ENCODE measurements around the gene NAAA. TPM values are rescaled to one million over a fixed set of nuclear protein-coding genes. Genes with fewer than 3 reads are reported as not detected.

Gene NAAA
- total RNA-seq, 4 donors from 2014 or later, result 63.5 to 153 (median 100) TPM

DNA sequence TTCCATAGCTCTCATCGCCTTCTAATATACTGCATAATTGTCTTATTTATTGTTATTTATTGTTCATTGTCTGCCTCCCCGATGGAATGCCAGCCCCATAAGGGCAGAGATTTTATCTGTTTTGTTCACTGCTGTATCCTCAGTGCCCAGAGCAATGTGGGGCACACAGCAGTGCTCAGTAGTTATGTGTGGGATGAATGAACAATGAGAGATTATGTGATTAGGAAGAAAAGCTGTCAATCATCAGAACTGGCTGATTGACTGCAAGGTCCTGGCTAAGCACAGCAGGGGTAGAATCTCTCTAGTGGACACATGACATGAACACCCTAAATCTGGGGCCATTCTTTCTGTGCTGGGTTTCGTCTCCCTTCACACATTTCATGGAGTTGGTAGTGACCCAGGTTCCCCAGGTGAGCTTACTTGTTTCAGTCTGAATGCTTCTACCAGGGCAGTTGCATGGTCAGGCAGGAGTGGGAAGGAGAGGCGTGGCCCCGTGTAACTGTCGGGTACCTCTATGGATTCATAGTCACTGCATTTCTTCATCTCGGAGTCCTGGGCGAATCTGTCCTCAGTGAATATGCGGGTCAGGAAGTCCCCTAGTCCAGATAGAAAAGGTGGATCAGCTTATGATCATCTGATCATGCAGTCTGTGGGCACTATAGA lies 51.1 kb downstream of the NAAA start:
- intact Hi-C loops (cut with DNase I; ENCODE audit: low total_unique reads), result no loop called here
- DNase-seq (ENCODE audit: low spot score in 2 of 2), result peak in 1 of 2 donors; percentile 72
- TF ChIP-seq POLR2A (IDR thresholded peaks at IDR 0.05), result no peak
- TF ChIP-seq, protein P1, sequence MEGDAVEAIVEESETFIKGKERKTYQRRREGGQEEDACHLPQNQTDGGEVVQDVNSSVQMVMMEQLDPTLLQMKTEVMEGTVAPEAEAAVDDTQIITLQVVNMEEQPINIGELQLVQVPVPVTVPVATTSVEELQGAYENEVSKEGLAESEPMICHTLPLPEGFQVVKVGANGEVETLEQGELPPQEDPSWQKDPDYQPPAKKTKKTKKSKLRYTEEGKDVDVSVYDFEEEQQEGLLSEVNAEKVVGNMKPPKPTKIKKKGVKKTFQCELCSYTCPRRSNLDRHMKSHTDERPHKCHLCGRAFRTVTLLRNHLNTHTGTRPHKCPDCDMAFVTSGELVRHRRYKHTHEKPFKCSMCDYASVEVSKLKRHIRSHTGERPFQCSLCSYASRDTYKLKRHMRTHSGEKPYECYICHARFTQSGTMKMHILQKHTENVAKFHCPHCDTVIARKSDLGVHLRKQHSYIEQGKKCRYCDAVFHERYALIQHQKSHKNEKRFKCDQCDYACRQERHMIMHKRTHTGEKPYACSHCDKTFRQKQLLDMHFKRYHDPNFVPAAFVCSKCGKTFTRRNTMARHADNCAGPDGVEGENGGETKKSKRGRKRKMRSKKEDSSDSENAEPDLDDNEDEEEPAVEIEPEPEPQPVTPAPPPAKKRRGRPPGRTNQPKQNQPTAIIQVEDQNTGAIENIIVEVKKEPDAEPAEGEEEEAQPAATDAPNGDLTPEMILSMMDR (IDR thresholded peaks at IDR 0.05), result no peak

DNA sequence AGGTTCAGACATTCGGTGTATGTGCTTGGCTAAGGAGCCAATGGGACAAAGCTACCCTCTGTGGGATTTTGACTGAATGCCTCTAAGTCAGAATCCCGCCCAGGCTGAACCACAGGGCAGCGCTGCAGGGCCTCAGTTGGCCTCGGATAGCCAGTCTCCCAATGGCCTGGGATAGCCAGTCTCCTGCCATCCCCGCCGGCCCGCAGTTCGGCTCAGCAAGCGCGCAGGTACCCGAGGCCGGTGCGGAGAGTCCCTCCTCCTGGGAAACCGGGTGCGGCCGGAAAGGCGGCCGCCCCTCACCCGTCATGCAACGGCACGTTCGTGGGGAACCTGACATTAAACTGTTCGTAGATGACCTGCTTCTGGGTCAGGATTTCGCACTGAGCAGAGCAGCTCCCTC lies 54.7 kb downstream of the NAAA start:
- DNase-seq (ENCODE audit: low spot score in 2 of 2), result peak in 1 of 2 donors; percentile 34
- no peak overlapping the region for H3K4me3 ChIP-seq (ENCODE audit: low read depth, poor library complexity, severe bottlenecking)
- TF ChIP-seq, protein P1 (IDR thresholded peaks at IDR 0.05), result no peak
- TF ChIP-seq POLR2A (IDR thresholded peaks at IDR 0.05), result no peak
- intact Hi-C loops (cut with DNase I; ENCODE audit: low total_unique reads), result no loop called here
- 79 to 95% methylated on average over 12 to 19 of the region's 24 CpGs for whole genome bisulfite sequencing, 2 donors

More for the DNA sequence above, 51.1 kb downstream of the NAAA start:
- no peak overlapping the region for H3K4me3 ChIP-seq (ENCODE audit: low read depth, poor library complexity, severe bottlenecking)
- 79 to 81% methylated on average over 9 of the region's 9 CpGs for WGBS, 2 donors

DNA sequence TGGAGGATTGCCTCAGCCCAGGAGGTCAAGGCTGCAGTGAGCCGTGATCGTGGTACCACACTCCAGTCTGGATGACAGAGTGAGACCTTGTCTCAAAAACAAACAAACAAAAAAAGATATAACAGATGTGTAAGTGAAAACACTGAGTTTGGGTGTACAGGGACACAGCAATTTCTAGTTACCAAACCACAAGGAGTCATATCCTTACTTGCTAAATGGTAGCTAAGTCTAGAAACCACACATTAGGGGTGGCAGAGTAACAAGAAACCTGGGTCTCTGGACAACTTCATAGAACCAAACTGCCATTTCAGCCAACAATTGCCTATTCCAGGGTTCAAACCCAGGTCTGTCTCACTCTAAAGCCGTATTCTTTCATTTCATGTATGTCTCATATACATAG lies 59.3 kb downstream of the NAAA start:
- WGBS, 2 donors, result 85 to 88% methylated on average over 3 of the region's 3 CpGs
- no peak for DNase-seq (ENCODE audit: low spot score in 2 of 2)
- TF ChIP-seq POLR2A (IDR thresholded peaks at IDR 0.05), result no peak
- TF ChIP-seq, protein P1 (IDR thresholded peaks at IDR 0.05), result no peak
- no peak overlapping the region for H3K4me3 ChIP-seq (ENCODE audit: low read depth, poor library complexity, severe bottlenecking)
- intact Hi-C loops (cut with DNase I; ENCODE audit: low total_unique reads), result no loop called here

DNA sequence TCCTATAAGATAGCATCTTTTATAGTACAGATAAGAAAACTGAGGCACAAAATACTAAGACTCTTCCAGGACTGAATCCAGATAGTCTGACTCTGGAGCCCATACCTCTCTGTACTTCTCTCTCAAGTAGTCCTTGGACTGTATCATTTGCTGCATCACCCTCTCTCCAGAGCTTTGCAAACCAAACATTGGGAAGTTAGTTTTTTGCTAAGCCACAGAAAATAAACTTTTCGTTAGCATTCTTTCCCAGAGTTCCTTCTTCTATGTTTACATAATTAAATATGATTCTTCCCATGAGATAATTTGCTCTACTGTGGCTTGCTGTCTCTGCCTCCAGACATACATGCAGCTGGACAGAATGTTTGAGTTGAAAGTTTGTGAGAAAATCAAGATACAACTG lies 60.5 kb downstream of the NAAA start:
- no peak for TF ChIP-seq POLR2A (IDR thresholded peaks at IDR 0.05)
- TF ChIP-seq, protein P1 (IDR thresholded peaks at IDR 0.05), result no peak
- WGBS, 2 donors, result 53 to 54% methylated on average over 1 of the region's 1 CpG
- DNase-seq (ENCODE audit: low spot score in 2 of 2), result no peak
- intact Hi-C loops (cut with DNase I; ENCODE audit: low total_unique reads), result no loop called here
- H3K4me3 ChIP-seq (ENCODE audit: low read depth, poor library complexity, severe bottlenecking), result no peak overlapping the region

DNA sequence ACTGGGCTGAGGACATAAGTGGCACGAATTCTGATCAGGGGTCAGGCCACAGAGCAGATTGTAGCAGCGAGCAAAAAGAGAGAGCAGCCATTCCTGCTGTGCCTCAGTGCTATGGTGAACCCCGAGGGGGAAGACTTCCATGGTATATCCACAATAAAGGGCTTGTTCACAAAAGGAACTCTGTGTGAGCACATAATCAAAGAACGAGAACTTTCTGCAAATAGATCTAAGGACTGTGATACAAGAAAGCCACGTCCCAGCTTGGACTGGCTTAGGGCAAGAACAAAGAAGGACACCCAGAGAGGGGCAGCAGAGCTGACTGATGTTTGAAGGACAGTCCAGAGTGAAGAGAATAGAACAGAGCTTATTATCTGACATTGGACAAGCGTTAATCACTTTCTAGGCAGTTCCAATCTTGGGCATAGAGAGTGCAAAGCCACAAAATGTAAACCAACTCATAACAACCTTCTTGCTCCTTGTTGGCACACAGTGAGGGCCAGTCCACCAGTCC lies 62.5 kb downstream of the NAAA start:
- 52 to 55% methylated on average over 6 of the region's 6 CpGs for WGBS, 2 donors
- no peak overlapping the region for H3K4me3 ChIP-seq (ENCODE audit: low read depth, poor library complexity, severe bottlenecking)
- TF ChIP-seq, protein P1 (IDR thresholded peaks at IDR 0.05), result no peak
- TF ChIP-seq POLR2A (IDR thresholded peaks at IDR 0.05), result no peak
- intact Hi-C loops (cut with DNase I; ENCODE audit: low total_unique reads), result no loop called here
- no peak for DNase-seq (ENCODE audit: low spot score in 2 of 2)

DNA sequence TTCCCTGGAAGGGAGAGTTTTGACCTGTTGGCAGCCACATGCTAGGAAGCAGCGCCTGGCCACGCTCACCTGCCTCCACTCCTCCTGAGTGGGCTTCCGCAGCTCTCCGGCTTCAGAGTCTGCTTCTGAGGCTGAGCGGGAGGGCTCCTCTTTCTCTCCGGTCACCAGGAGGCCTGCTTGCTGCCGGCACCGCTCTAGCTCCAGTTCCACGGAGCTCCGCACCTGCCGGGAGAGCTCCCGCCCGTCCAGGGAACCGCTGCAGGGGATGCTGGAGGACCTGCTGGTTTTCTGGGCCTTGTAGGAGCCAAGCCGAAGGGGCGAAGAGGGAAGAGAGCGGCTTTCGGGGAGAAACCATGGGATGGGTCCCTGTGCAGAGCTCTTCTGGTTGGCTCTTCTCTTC lies 64.6 kb downstream of the NAAA start:
- TF ChIP-seq POLR2A (IDR thresholded peaks at IDR 0.05), result no peak
- TF ChIP-seq, protein P1 (IDR thresholded peaks at IDR 0.05), result no peak
- H3K4me3 ChIP-seq (ENCODE audit: low read depth, poor library complexity, severe bottlenecking), result no peak overlapping the region
- 91 to 93% methylated on average over 18 of the region's 18 CpGs for WGBS, 2 donors
- intact Hi-C loops (cut with DNase I; ENCODE audit: low total_unique reads), result no loop called here
- no peak for DNase-seq (ENCODE audit: low spot score in 2 of 2)

All from lower leg skin (tissue), 4 donors.